ENCODE results near the gene FSTL3.

Gene FSTL3

DNA sequence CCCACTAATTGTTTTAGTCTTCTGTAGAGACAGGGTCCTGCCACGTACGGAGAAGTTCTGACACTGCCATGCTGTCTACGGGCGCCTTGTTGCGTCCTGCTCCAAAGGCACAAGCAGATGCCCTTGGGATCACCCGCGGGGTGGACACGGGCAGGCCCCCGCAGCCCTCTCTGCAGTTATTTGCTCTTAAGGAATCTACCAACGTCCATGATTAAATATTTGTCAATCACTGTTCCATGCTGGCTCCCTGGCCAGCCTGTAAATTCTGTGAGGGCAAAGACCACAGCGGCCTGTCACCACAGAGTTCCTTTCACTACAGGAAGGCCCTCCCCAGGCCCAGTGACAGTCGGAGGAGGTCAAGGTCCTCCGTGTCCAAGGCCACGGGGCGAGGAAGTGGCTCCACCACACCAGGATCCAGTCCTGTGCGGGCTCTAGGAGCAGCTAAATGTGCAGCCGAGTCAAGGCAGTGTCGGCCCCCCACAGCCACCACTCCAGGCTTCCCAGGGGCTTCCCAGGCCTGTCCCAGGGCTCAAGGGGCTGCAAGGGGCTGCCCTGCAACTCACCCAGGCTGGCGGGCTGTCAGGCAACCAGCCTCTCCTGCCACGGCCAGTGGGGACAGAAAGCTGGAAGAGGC lies 15.3 kb upstream of the FSTL3 start:
- TF ChIP-seq SIN3A (IDR thresholded peaks at IDR 0.05; ENCODE audit: borderline replicate concordance, insufficient read depth, low read length): no peak
- no peak for TF ChIP-seq TAF1 (IDR thresholded peaks at IDR 0.05; ENCODE audit: borderline replicate concordance, insufficient read depth, low read length)
- no peak for TF ChIP-seq POLR2AphosphoS5 (IDR thresholded peaks at IDR 0.05; ENCODE audit: low read depth, low read length)
- no peak for TF ChIP-seq REST (IDR thresholded peaks at IDR 0.05; ENCODE audit: insufficient read depth in 1 of 2, low read depth in 2 of 2, low read length in 2 of 2)
- TF ChIP-seq FOXP2 (optimal IDR thresholded peaks at IDR 0.05; ENCODE audit: borderline replicate concordance, extremely low read depth, extremely low read length, insufficient read depth): no peak

DNA sequence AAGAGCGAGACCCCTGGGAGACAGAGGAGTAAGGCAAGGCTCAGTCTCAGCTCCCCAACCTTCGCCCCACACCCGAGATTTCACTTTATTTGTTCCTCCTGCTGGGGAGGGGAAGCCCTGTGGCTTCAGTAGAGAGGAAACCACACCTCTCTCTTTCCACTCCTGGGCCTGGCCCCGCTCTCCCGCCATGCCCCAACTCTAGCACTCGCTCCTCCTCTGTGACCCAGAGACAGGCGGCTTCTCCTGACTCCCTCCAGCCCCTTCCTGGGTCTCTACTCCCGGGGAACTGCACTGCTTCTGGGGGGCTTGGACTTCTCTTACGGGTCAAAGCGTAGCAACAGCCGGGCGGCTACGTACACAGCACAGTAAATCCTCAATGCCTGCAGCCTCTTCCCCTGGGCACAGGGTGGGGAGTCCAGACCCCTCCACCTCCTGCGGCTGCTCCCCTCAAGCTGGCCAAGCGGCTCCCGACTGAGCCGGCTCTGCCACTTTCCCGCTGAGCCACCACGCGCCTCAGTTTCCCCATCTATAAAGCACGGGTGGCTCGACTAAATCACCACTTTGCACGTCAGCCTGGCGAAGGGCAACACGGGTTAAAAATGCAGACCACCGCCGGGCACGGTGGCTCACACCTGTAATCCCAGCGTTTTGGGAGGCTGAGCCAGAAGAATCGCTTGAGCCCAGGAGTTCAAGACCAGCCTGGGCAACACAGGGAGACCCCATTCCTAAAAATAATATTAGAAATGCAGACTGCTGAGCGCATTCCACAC lies 14.6 kb upstream of the FSTL3 start:
- no peak for TF ChIP-seq TAF1 (IDR thresholded peaks at IDR 0.05; ENCODE audit: borderline replicate concordance, insufficient read depth, low read length)
- TF ChIP-seq REST (IDR thresholded peaks at IDR 0.05; ENCODE audit: insufficient read depth in 1 of 2, low read depth in 2 of 2, low read length in 2 of 2): no peak
- TF ChIP-seq POLR2AphosphoS5 (IDR thresholded peaks at IDR 0.05; ENCODE audit: low read depth, low read length): no peak
- TF ChIP-seq FOXP2 (optimal IDR thresholded peaks at IDR 0.05; ENCODE audit: borderline replicate concordance, extremely low read depth, extremely low read length, insufficient read depth): no peak
- TF ChIP-seq SIN3A (IDR thresholded peaks at IDR 0.05; ENCODE audit: borderline replicate concordance, insufficient read depth, low read length): no peak

GRCh38 chr19:662207-662961 lies 13.8 kb upstream of the FSTL3 start:
- TF ChIP-seq FOXP2 (optimal IDR thresholded peaks at IDR 0.05; ENCODE audit: borderline replicate concordance, extremely low read depth, extremely low read length, insufficient read depth) (peak; percentile 61), REST (IDR thresholded peaks at IDR 0.05; ENCODE audit: insufficient read depth in 1 of 2, low read depth in 2 of 2, low read length in 2 of 2) (no peak), TAF1 (IDR thresholded peaks at IDR 0.05; ENCODE audit: borderline replicate concordance, insufficient read depth, low read length) (no peak), POLR2AphosphoS5 (IDR thresholded peaks at IDR 0.05; ENCODE audit: low read depth, low read length) (no peak; the same call in 1 of the 2 replicates)

DNA sequence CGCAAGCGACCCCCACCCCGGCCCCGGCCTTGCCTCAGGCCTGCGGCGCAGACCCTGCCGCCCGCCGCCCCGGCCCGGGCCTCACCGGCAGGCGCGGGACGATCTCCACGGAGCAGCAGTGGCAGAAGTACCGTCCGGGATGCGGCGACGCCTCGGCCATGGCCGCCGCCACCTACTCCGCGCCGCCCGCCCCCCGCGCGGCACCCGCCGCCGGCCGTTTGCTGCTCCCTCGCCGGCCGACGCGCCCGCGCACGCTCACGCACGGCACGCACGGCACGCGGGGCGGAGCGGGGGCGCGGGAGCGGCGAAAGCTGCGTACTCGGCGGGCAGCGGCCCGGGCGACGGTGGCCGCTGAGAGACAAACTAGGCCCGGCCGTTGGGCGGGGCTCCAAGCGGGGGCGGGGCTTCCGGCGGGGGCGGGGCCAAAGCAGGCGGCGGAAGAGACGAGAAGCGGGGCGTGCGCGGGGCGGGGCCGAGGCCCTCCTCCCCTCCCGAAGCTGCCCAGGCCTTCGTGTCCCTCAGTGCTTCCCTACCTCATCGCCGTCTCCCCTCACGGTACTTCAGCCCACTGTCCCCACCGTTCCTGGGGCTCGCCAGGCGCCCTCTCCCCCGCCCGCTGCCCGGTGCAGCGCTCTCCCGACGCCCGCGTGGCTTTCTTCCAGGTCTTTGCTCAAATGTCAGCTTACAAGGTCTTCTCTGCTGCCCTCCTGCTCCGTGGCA lies 13.1 kb upstream of the FSTL3 start, which contains the start of gene RNF126:
Gene RNF126 (minus strand): TSS at position 253 of the 720 bp plus-strand sequence. CDS start 93 bp downstream, at position 160.
- 0 out of 2 replicates have a peak, but pooled peaks have one; percentile 57 for TF ChIP-seq TAF1 (IDR thresholded peaks at IDR 0.05; ENCODE audit: borderline replicate concordance, insufficient read depth, low read length)
- peak; percentile 73 for TF ChIP-seq FOXP2 (optimal IDR thresholded peaks at IDR 0.05; ENCODE audit: borderline replicate concordance, extremely low read depth, extremely low read length, insufficient read depth)
- TF ChIP-seq POLR2AphosphoS5 (IDR thresholded peaks at IDR 0.05; ENCODE audit: low read depth, low read length): 0 out of 2 replicates have a peak, but pooled peaks have one; percentile 30
- no peak for TF ChIP-seq REST (IDR thresholded peaks at IDR 0.05; ENCODE audit: insufficient read depth in 1 of 2, low read depth in 2 of 2, low read length in 2 of 2)
- TF ChIP-seq SIN3A (IDR thresholded peaks at IDR 0.05; ENCODE audit: borderline replicate concordance, insufficient read depth, low read length): no peak

Data from PFSK-1 (cell line).